NOMO-1 treated with dmso at 0.1 percent for 144 hours (cell line): Measurements from ENCODE around the gene RHBDF2.
"Not testable (repeated sequence)": the region's sequence is repeated elsewhere in the genome, so short reads cannot be mapped to it uniquely, and the experiment has no call there.

ENCODE experiments used
- DNase-seq: peaks from one replicate; lab custom pipeline; 2025; ENCODE audit not compliant: unreplicated experiment; lab: John Stamatoyannopoulos, UW

RHBDF2 gene

DNA sequence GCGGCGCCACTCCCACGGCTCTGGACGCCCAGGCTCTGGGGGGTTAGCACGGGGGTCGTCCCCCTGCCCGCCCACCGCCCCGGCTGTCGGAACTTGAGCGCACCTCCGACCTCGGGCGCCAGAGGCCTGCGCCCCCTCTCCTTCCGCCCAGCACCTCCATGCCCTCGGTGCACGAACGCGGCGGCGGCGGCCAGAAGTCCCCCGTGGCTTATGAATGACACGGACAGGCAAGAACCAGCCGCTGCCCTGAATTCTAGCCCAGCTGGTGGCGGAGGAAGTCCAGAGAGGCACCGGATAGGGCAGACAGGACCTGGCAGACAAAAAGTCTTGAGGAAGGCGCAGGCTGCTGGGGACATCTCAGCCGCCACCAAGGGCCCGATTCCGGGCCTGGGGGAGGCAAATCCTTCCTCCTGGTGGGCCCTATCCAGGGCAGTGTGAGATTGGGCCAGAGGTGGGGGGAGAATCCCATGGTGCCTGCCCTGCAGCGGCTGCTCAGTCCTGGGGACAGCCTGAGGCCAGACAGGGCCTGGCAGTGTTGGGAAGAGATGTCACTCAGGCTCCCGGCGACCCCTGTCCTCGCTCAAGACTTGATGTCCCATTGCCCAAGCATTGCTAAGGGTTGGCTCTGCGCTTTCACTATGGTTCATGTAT is 37.2 kb upstream of the RHBDF2 start:
- DNase-seq = no peak

DNA sequence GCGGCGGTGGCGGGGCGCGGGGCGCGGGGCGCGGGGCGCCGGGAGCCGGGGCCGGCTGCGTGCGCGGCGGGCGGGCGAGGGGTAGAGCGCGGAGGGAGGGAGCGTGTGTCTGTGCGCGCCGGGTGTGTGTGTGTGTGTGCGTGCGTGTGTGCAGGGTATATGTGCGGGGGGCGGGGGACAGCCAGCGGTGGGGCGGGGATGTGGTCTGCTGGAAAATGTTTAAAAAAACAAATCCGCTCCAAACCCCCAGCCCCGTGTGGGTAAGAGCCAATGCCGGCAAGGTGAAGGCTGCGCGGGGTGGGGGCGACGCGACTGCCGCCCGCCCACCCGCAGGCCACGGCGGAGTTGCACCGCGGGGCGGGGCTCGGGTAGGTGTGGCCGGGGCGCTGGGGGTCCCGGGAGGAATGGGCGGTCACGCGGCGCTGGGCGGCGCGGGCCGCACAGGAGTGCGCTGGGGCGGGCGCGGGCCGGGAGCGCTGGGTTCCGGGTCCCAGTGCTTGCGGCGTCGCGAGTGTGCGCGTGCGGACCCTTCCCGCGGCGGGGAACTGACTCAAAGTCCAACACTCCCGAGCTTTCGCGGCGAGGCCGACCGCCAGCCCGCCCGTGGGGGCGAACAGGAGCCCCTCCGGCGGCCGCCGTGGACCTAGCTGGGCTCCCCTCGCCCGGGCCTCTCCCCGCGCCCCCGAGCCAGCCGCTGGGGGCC is 36.5 kb upstream of the RHBDF2 start, which contains the start of gene CYGB:
CYGB (minus strand) TSS at position 132 of the 703 bp plus-strand sequence. CDS start 167 bp downstream, outside the sequence.
- no peak for DNase-seq

DNA sequence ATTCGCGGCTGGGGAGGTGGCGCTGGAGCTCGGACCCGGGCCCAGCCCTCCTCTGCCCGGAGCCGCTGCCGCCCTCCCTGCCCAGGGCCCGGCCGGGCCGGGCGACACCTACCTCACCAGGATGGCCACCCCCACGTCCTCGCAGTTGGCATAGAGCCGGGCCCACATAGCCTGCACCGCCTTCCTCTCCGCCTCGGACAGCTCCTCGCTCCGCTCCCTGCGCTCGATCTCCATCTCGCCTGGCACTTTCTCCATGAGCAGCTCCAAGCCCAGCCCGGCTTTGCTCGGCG is 36.0 kb upstream of the RHBDF2 start:
- DNase-seq = no peak

DNA sequence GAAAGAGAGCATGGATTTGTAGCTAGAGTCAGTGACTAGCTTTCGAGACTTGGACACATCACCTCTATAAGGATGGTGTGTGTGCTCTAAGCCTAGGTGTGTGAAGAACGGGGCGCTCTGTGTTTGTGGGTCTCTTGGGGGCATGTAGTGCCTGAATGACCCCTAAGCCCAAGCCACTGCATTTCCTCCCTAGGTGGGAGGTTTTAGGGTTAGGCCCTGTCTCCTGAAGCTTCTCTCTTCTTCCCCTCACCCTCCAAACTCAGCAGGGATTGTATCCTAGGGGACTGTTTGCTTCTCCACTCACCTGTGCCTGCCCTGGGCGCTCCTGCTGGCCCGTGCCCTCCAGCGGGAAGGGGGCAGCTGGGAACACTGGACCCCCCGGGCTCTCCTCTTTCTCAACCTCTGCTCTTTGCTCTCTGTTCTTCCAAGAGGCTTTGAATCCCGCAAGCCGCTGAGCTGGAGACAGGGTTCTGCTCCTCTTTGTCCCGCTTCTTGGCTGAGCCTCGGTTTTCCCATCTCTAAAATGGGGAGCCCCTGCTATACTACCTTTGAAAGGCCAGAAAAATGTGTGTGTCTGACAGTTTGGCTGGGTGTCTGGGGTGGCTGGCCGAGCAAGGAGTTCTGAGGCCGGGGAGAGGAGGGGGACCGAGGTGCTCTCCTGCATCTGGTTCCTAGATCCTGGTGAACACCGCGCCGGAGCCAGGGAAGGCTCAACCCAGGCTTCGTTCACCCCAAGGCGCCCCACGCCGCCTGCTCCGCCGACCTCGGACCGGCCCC is 35.5 kb upstream of the RHBDF2 start:
- DNase-seq = no peak

DNA sequence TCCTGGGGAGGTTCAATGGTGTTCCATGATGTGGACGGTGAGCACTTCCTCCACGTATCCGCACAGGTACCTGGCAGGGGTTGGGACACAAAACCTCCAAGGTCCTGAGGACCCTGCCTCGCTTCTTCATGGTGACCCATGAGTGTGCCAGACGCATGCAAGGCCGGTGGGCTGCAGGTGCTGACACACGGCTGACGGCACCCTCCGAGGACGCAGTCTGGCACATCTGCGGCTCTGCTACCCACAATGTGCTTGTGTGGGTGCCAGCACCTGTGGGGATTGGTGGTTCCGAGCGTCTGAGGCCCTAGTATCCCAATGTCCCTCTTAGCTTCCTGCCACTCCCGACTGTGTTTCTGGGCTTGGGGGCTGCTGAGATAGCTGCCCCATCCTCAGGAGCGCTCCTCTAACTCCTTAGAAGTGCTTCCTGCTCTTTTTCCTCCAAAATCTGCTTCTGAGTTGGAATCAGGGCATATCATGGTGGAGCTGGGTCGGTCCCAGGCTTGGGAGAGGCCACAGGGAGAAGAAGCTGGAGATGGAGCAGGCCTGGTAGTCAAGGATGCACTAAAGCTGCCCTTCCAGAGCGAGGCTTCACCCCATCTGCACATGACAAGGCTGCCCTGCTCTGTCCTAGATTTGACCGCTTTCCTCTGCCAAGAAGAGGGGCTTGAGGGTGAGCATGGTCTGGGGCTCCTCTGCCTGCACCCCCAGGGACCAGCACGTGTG is 34.7 kb upstream of the RHBDF2 start:
- no peak for DNase-seq

DNA sequence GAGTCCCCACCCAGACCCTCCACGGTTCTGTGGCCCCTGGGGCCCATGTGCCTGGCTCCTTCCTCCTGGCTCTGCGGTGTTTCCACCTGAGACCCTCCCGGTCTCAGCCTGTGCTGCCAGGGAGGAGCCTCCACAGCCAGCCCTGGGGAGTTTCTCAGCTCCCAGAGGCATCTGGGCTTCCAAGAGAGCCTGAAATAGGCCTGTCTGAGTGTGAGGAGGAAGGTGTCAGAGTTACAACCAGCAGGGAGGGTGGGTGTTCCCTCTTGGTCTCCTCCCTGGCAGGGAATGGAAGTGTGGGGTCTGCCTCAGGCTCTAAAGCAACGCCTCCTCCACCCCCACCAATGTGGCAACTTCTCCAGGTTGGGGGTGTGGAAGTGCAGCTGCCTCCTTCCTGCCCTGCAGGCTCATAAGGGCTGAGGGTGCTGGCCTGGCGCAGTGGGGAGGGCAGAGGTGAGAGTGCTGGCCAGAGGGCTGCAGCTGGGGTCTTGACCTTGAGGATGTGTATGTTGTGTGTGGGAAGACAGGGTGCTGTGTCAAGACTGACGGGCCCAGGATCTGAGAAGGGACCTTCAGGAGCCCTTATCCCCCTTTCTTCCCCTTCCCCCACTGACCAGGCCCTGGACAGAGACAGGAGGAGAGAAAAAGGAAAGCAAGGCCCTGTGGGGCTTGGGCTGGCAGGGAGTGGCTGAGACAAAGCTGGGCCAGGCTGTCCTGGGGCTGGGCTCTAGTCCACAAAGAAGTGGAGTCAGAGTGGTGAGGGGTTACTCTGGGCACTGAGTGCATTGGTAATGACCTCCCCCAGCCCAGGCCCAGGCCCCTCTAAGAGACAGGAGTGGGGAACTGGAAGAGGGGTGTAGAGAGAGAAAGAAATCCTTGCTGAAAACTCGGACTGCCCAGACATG is 33.9 kb upstream of the RHBDF2 start:
- no peak for DNase-seq

DNA sequence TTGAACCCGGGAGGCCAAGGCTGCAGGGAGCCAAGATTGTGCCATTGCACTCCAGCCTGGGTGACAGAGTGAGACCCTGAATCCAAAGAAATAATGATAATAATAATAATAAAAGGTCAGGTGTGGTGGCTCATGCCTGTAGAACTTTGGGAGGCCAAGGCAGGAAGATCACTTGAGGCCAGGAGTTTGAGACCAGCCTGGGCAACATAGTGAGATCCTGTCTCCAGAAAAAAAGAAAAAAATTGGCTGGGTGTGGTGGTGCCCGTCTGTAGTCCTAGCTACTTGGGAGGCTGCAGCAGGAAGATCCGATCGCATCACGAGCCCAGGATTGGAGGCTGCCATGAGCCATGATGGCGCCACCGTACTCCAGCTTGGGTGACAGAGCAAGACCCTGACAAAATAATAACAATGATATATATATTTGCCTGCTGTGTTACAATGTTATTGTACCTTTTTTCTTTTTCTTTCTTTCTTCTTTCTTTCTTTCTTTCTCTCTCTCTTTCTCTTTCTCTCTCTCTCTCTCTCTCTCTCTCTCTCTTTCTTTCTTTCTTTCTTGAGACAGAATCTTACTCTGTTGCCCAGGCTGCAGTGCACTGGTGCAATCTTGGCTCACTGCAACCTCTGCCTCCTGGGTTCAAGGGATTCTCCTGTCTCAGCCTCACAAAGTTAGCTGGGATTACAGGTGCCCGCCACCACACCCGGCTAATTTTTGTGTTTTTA is 32.6 kb upstream of the RHBDF2 start:
- not testable (repeated sequence) for DNase-seq

DNA sequence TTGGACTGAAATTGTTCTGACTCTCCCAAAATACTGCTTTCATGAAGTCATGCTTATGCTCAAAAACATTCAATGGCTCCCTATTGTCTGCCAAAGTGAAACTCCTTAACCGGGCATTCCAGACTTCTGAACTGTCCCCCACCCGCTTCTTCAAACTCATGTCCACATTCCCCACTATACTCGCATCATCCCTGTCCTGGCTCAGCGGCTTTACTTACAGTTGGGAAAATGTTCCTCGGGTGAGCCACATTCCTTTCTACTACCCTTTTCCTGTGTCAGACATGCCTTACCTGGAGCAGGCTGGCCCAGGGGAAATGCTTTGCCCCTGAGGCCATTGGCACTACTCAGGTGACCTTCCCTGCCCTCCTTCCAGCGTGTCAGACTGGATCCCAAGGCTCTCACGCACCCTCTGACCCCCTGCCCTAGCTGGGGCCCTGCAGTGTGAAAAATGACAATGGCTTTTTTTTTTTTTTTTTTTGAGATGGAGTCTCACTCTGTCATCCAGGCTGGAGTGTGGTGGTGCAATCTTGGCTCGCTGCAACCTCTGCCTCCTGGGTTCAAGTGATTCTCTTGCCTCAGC is 30.9 kb upstream of the RHBDF2 start:
- DNase-seq = no peak

DNA sequence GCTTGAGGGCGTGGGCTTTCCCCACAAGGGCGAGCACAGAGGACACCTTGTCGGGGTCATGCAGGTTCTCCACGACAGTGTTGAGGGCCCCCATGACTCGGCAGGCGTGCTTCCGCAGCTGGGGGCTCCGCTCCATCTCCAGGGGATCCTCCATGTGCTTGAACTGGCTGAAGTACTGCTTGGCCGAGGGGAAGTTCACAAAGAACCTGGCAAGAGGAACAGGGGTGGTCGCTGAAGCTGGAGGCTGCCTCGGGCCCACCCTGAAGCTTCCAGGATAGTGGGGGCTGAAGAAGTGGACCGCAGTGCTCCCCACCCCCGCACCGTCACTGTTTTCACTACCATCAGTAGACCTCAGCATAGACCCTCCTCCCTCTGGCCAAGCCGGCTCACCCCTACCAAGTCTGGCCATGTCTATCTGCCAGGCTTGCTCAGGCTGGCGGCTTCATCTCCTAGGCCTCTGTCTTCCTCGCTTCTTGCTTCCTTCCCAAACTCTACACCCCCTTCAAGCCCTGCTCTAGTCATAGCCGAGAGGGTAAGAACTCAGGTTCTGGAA is 30.3 kb upstream of the RHBDF2 start:
- DNase-seq = no peak

DNA sequence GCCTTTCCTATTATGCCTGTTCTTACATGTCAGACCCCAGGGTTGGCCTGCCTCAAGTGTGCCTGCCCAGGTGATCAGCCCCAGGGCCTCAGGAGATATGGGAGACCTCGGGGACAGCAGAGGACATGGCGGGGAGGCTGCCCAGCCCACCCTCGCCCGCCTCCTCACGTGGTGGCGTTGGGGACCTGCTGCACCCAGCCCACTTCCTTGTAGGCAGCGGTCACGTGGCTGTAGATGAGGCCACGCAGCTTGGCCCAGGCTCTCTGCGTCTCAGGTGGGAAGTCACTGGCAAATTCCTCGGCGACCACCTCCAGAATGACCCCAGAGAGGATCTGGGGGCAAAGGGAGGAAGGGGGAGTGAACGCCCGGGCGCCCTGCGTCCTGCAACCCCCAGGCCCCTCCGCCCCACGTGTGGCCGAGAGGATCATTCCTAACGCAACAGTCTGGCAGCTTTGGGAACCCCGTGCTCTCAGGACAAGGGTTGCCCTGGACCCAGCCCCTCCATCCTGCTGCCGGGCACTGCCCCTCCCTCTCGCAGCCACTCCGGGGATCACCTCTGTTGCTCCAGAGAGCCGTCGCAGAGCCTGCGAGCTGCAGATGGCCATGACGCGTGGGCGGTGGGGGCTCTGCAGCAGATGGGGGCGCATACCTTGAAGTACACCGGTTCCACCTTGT is 29.7 kb upstream of the RHBDF2 start:
- DNase-seq = no peak

DNA sequence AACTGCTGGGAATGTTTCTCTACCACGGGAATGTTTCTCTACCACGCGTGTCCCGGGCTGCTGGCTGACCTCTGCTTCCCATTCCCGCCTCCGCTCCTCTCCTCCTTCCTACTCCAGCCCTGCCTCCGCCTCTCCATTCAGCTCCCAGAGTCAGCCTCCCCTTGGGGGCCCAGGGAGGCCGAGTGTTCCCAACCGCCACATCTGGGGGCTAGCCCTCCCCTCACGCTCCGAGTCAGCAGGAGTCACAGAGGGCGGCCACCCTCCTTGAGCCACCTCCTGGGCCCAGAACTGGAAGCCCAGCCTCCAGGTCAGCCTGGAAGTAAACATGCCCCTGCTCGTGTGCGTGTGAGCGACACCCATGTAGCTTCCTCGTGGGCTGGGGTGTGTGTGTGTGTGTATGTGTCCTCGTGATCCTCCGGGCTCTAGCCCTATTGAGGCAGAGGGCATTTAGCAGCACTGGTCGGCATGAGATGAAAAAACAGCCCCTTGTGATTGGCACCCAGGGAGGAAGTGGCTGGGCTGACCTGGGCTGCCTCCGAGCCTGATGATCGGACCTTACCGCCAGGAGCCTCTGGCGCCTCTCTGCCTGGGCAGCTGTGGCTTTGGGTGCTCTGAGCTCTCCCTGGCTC is 29.0 kb upstream of the RHBDF2 start:
- no peak for DNase-seq

DNA sequence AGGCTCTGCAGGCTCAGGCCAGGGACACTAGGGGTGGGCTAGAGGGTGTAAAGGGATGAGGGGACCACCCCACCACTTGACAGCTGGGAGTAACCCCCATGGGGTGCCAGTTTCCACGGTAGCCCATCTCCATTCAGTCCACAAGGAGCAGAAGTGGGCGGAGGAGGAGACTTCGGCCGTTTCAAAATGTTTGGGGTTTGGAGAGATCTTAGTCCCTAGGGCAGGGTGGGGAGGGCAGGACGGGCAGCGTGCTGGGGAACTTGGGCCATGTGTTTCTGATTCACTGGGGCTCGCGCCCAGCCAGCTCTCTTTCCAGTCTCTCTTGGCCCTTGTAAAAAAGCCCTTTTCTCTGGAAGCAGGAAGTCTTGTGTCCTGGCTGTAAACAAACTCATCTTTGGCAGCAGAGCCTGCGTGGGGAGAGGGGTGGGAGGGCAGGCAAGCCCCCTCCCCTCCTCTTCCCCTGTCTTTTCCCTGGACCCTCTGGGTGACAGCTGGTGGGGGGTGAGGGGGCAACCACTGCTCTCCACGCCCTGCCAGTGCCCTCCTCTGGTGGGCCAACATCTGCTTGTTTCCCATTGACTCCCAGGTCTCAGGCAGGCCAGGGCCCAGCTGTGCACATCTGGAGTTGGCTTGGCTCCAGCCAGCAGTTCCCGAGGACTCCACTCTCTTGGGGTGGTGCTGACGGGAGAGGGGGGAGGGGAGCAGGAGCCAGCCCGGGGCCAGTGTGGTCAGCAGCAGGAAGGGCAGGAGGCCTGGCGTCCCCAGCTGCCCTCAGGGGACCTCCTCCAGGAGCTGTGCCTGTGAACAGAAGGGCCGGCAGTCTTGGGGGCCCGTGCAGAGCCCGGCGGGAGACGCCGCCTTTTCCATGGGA is 28.2 kb upstream of the RHBDF2 start:
- no peak for DNase-seq

DNA sequence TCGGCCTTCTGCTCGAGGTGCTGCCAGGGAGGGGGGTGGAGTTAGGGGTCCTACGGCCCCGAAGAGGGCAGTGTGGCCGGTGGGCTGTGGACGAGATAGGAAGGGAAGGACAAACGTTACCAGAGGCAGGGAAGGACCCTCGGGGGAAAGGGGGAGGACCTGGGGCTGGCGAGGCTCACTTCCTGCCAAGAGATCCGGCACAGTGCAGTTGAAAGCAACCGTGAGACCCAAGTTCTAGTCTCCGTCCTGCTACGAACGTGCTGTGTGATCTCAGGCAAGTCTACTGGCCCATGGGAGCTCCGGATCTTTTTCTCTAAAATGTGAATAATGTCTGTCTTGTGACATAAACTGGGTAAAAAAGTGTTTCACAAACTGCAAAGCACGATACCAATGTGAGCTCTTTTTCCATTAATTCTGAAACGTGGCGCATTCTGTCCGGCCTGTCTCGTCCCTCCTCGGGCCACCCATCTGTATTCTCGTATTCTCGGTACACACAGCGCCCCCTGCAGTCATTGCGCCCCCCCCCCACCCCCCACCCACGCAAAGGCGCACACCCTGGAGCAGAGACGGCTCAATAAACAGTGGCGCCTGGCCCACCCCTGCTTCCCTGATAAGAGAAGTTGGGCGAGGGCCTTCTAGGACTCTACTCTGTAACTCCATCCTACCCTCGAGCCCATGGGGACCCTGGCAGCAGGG is 27.5 kb upstream of the RHBDF2 start:
- no peak for DNase-seq

DNA sequence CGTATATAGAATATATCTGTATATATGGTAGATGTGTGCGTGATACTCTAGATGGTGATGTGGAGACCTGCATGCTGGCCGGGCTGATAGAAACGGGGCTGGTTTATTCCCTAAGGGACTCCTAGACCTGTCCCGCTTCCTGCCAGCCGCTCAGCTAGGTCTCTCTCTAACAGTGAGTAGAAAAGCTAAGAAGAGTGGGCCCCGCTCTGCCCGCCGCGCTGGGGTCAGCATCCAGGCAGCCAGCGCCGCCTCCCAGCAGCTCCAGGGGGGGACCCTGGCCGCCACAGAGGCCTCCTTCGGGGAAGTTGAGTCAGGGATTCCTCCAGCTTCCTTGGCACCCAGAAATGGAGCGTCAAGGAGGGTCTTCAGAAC is 26.9 kb upstream of the RHBDF2 start:
- DNase-seq = no peak

DNA sequence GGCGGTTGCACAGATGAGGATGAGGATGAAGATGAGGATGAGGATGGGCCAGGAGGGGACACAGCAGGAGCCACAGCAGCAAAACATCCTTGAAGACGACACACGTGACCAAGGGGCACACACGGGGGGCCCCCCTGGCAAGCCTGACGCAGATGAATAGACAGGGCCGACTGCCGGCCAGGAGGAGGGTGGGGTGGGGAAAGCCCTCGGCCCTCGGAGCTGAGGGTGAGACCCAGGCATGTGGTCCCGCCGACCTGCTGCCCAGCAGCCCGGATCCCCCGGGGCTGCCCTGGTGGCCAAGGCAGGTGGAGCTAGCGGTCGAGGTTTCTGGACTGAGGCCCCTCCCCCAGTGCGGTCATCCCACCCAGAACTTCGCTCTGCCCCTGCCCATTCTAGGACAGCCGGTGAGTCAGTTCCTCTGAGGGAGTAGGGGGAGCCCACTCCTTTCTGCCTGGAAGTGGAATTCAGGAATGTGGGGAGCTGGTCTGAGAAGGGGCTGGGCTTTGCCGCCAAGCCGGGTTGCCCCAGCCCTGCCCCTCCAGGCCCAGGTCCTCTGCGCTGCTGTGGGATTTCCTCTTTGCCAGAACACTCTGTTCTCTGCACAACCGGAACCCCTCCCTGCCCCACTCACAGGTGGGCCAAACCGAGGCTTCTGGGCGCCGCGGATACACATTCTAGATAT is 26.3 kb upstream of the RHBDF2 start:
- DNase-seq = no peak

DNA sequence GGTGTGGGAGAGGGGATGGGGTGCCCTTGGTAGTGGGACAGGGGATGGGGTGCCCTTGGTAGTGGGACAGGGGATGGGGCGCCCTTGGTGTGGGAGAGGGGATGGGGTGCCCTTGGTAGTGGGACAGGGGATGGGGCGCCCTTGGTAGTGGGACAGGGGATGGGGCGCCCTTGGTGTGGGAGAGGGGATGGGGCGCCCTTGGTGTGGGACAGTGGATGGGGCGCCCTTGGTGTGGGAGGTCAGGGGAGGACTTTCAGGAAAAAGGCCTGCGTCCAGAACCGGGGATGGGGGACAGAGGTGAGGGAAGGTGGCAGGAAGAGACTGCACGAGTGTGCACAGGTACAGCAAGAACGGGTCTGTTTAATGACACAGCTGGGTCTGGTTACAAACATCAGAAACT is 25.8 kb upstream of the RHBDF2 start:
- DNase-seq = not testable (repeated sequence)
